Measurements from ENCODE around the gene PBX4. TPM values are rescaled to one million over a fixed set of nuclear protein-coding genes. Genes with fewer than 3 reads are reported as not detected.

The PBX4 gene
- total RNA-seq, 2 experiments from 2014 or later, result 5.0 to 6.7 TPM

DNA sequence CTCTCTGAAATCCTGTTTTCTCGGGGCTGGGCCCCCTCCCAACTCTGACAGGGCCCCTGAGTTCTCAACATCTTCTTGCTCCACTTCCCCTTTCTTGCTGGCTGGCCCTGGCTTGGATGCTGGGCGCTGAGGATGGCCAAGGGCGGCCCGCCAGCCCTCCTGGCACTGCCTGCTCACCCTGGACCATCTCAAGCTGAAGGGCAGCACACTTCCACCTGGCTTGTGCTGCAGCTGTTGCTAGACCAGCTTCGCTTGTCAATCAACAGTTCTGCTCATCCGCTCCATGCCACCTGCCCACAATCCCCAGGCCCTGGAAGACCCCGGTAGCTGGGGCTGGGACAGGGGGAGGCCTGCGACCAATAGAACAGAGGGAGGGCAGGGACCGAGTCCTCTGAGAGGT is 31.8 kb upstream of the PBX4 start:
- no peak for TF ChIP-seq EZH2phosphoT487 (IDR thresholded peaks at IDR 0.05; ENCODE audit: borderline replicate concordance, low read depth, low read length)
- TF ChIP-seq, protein P1, sequence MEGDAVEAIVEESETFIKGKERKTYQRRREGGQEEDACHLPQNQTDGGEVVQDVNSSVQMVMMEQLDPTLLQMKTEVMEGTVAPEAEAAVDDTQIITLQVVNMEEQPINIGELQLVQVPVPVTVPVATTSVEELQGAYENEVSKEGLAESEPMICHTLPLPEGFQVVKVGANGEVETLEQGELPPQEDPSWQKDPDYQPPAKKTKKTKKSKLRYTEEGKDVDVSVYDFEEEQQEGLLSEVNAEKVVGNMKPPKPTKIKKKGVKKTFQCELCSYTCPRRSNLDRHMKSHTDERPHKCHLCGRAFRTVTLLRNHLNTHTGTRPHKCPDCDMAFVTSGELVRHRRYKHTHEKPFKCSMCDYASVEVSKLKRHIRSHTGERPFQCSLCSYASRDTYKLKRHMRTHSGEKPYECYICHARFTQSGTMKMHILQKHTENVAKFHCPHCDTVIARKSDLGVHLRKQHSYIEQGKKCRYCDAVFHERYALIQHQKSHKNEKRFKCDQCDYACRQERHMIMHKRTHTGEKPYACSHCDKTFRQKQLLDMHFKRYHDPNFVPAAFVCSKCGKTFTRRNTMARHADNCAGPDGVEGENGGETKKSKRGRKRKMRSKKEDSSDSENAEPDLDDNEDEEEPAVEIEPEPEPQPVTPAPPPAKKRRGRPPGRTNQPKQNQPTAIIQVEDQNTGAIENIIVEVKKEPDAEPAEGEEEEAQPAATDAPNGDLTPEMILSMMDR (conservative IDR thresholded peaks at IDR 0.05; ENCODE audit: low read length), result no peak
- no peaks in the 10 kb centered on the region for H3K9me3 ChIP-seq (ENCODE audit: low read length)
- H3K27ac ChIP-seq (ENCODE audit: low read depth, low read length, poor library complexity, severe bottlenecking), result no peak overlapping the region
- H3K4me1 ChIP-seq (ENCODE audit: insufficient read depth, low read length, poor library complexity, severe bottlenecking), result no peaks in the 10 kb centered on the region
- H3K79me2 ChIP-seq (ENCODE audit: insufficient read depth, low read depth, low read length), result no peaks in the 10 kb centered on the region
- DNase-seq (ENCODE audit: low spot score), result no peak
- H3K36me3 ChIP-seq (ENCODE audit: insufficient read depth, low read length), result peaks cover 93% of the 10 kb centered on the region
- POLR2A ChIA-PET, result no interaction called here
- intact Hi-C loops (cut with micrococcal nuclease; ENCODE audit: unreplicated experiment), result no loop called here
- no peaks in the 10 kb centered on the region for H4K20me1 ChIP-seq (ENCODE audit: insufficient read depth, low read length)
- no peak overlapping the region for H2AFZ ChIP-seq (ENCODE audit: low read length)
- BruUV-seq (replicated peaks), result no TSS peak
- H3K4me2 ChIP-seq (ENCODE audit: low read length), result no peak overlapping the region
- H3K9me2 ChIP-seq (ENCODE audit: insufficient read depth, low read length), result no peaks in the 10 kb centered on the region
- H3K4me3 ChIP-seq (ENCODE audit: low read depth, low read length, poor library complexity, severe bottlenecking), result no peak overlapping the region
- CTCF ChIA-PET (ENCODE audit: unreplicated experiment), result no interaction called here

DNA sequence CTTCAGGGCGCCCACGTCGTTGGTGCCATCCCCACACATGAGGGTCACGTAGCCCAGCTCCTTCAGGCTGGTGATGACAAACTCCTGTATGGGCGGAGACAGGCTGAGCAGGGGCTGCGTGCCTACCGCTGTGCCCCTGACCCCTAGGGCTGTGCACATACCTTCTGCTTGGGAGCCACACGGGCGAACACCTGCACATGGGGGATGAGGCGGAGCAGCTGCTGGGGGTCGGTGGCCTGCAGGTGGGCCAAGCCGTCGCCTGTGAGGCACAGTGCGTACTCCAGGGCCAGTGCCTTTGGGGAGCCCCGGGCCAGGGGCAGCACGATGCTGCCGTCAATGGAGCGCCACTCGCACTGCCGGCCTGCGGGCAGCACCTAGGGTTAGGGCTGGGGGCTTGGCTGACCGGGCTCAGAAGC is 31.1 kb upstream of the PBX4 start:
- Histone ChIP-seq H4K20me1 (ENCODE audit: insufficient read depth, low read length) (no peaks in the 10 kb centered on the region), H3K4me1 (ENCODE audit: insufficient read depth, low read length, poor library complexity, severe bottlenecking) (no peaks in the 10 kb centered on the region), H3K79me2 (ENCODE audit: insufficient read depth, low read depth, low read length) (no peaks in the 10 kb centered on the region), H3K4me3 (ENCODE audit: low read depth, low read length, poor library complexity, severe bottlenecking) (no peak overlapping the region), H3K36me3 (ENCODE audit: insufficient read depth, low read length) (peaks cover 93% of the 10 kb centered on the region), H3K4me2 (ENCODE audit: low read length) (no peak overlapping the region), H3K9me2 (ENCODE audit: insufficient read depth, low read length) (no peaks in the 10 kb centered on the region), H3K27ac (ENCODE audit: low read depth, low read length, poor library complexity, severe bottlenecking) (no peak overlapping the region), H3K9me3 (ENCODE audit: low read length) (no peaks in the 10 kb centered on the region), H2AFZ (ENCODE audit: low read length) (no peak overlapping the region)
- BruUV-seq (replicated peaks), result no TSS peak
- ChIA-PET CTCF (ENCODE audit: unreplicated experiment) (no interaction called here), POLR2A (no interaction called here)
- DNase-seq (ENCODE audit: low spot score), result no peak
- TF ChIP-seq, protein P1 (conservative IDR thresholded peaks at IDR 0.05; ENCODE audit: low read length), result no peak
- no peak for TF ChIP-seq EZH2phosphoT487 (IDR thresholded peaks at IDR 0.05; ENCODE audit: borderline replicate concordance, low read depth, low read length)
- intact Hi-C loops (cut with micrococcal nuclease; ENCODE audit: unreplicated experiment), result no loop called here

DNA sequence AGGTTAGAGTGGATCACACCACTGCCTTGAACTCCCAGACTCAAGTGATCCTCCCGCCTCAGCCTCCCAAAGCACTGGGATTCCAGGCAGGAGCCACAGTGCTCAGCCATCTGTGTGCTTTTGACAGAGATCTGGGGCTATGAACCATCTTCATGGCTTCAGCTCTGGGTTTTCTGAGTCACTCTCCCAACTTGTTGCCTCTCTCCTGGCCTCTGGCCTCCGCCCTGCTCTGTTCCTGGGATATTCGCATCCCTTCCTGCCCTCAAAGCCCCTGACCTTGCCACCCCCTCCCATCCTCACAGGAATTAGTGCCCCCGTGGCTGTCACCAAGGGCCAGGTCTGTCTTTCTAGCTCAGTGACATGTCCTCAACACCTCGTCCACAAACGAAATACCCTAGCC is 30.7 kb upstream of the PBX4 start:
- Histone ChIP-seq H3K4me1 (ENCODE audit: insufficient read depth, low read length, poor library complexity, severe bottlenecking) (peaks cover 3% of the 10 kb centered on the region), H4K20me1 (ENCODE audit: insufficient read depth, low read length) (no peaks in the 10 kb centered on the region), H3K9me3 (ENCODE audit: low read length) (no peaks in the 10 kb centered on the region), H3K79me2 (ENCODE audit: insufficient read depth, low read depth, low read length) (no peaks in the 10 kb centered on the region), H2AFZ (ENCODE audit: low read length) (no peak overlapping the region), H3K27ac (ENCODE audit: low read depth, low read length, poor library complexity, severe bottlenecking) (no peak overlapping the region), H3K36me3 (ENCODE audit: insufficient read depth, low read length) (peaks cover 91% of the 10 kb centered on the region), H3K4me2 (ENCODE audit: low read length) (no peak overlapping the region), H3K4me3 (ENCODE audit: low read depth, low read length, poor library complexity, severe bottlenecking) (no peak overlapping the region), H3K9me2 (ENCODE audit: insufficient read depth, low read length) (no peaks in the 10 kb centered on the region)
- intact Hi-C loops (cut with micrococcal nuclease; ENCODE audit: unreplicated experiment), result no loop called here
- POLR2A ChIA-PET, result no interaction called here
- TF ChIP-seq, protein P1 (conservative IDR thresholded peaks at IDR 0.05; ENCODE audit: low read length), result no peak
- no peak for TF ChIP-seq EZH2phosphoT487 (IDR thresholded peaks at IDR 0.05; ENCODE audit: borderline replicate concordance, low read depth, low read length)
- CTCF ChIA-PET (ENCODE audit: unreplicated experiment), result no interaction called here
- BruUV-seq (replicated peaks), result no TSS peak
- no peak for DNase-seq (ENCODE audit: low spot score)
